Stimulated activated naive CD8-positive, alpha-beta T cell treated with anti-CD3 and anti-CD28 coated beads, Interleukin-15, amount 100 ng/mL, for 72 hours (primary cell): ENCODE results near the gene C1orf35.

ENCODE experiments used
- ATAC-seq: fragments of 150-1000 bp; cut with Tn5 transposase; 2 replicates; pipeline ENCODE4 v1.10.0; 2021; ENCODE audit warnings: mild to moderate bottlenecking, moderate library complexity
- DNase-seq, 2 donors: peaks; one replicate each; pipeline ENCODE4 v3.0.0; 2021 to 2022
- H3K27ac Mint-ChIP-seq, 2 donors: one replicate each; pipeline ENCODE4 v1.8.0; 2022; ENCODE audit warnings: mild to moderate bottlenecking in 2 of 2, mixed read lengths in 2 of 2, moderate library complexity in 2 of 2
- H3K27me3 Mint-ChIP-seq: one replicate; pipeline ENCODE4 v1.8.0; 2022; ENCODE audit warnings: mixed read lengths
- H3K4me1 Mint-ChIP-seq: one replicate; pipeline ENCODE4 v1.8.0; 2022; ENCODE audit warnings: mild to moderate bottlenecking, mixed read lengths
- H3K4me3 Mint-ChIP-seq, 2 donors: one replicate each; pipeline ENCODE4 v1.8.0; 2022; ENCODE audit warnings: mild to moderate bottlenecking in 2 of 2, mixed read lengths in 2 of 2, moderate library complexity in 1 of 2
- H3K9me3 Mint-ChIP-seq, 2 donors: one replicate each; pipeline ENCODE4 v1.8.0; 2022; ENCODE audit warnings: mixed read lengths in 2 of 2

Gene C1orf35

GRCh38 chr1:228102791-228103620, at the start of gene C1orf35:
Gene C1orf35, minus strand, starts transcription at chr1:228103325. Its CDS starts 98 bp downstream, at chr1:228103227.
- ATAC-seq: peak; percentile 86
- Mint-ChIP-seq H3K4me3 (peak within 1 kb of the TSS; percentile 92 to 96), H3K27me3 (no peaks in the 10 kb centered on the region), H3K4me1 (peaks cover 69% of the 10 kb centered on the region), H3K9me3 (no peaks in the 10 kb centered on the region), H3K27ac (peak within 1 kb of the TSS; percentile 85 to 97)
- DNase-seq: peak; percentile 92 to 94

GRCh38 chr1:228152918-228153258, 49.8 kb upstream of the C1orf35 start:
- H3K4me3 Mint-ChIP-seq: no peak overlapping the region
- peaks cover 46% of the 10 kb centered on the region for H3K4me1 Mint-ChIP-seq
- no peaks in the 10 kb centered on the region for H3K9me3 Mint-ChIP-seq
- DNase-seq (no peak), ATAC-seq (no peak)
- no peak overlapping the region for H3K27ac Mint-ChIP-seq
- H3K27me3 Mint-ChIP-seq: no peaks in the 10 kb centered on the region

- H3K27ac Mint-ChIP-seq: no peak overlapping the region
- no peak overlapping the region for H3K4me3 Mint-ChIP-seq
- no peaks in the 10 kb centered on the region for H3K9me3 Mint-ChIP-seq
Measured at GRCh38 chr1:228152097-228152917, 49.2 kb upstream of the C1orf35 start.

GRCh38 chr1:228151180-228151925, 48.2 kb upstream of the C1orf35 start:
- ATAC-seq: peak; percentile 8
- Mint-ChIP-seq H3K27me3 (no peaks in the 10 kb centered on the region), H3K4me1 (peaks cover 34% of the 10 kb centered on the region), H3K9me3 (no peaks in the 10 kb centered on the region), H3K27ac (peak overlapping the region; percentile 42 to 57), H3K4me3 (no peak overlapping the region)
- DNase-seq: no peak

More at GRCh38 chr1:228152097-228152917, 49.2 kb upstream of the C1orf35 start:
- H3K27me3 Mint-ChIP-seq: no peaks in the 10 kb centered on the region
- no peak for ATAC-seq
- DNase-seq: no peak
- peaks cover 44% of the 10 kb centered on the region for H3K4me1 Mint-ChIP-seq

- Mint-ChIP-seq H3K4me3 (no peak overlapping the region), H3K27ac (peak overlapping the region in 1 of 2 donors; percentile 42), H3K9me3 (no peaks in the 10 kb centered on the region), H3K4me1 (peaks cover 31% of the 10 kb centered on the region), H3K27me3 (no peaks in the 10 kb centered on the region)
- no peak for DNase-seq
- ATAC-seq: peak; percentile 14
Measured at GRCh38 chr1:228150461-228151179, 47.5 kb upstream of the C1orf35 start.

- H3K9me3 Mint-ChIP-seq: no peaks in the 10 kb centered on the region
Measured at GRCh38 chr1:228150120-228150460, 47.0 kb upstream of the C1orf35 start.

GRCh38 chr1:228149406-228150119, 46.4 kb upstream of the C1orf35 start, which contains the start of gene GJC2:
Gene GJC2, plus strand, starts transcription at chr1:228149930. Its CDS starts 7,829 bp downstream, at chr1:228157759.
- no peak within 1 kb of the TSS for H3K27ac Mint-ChIP-seq
- H3K4me3 Mint-ChIP-seq: no peak within 1 kb of the TSS
- ATAC-seq (peak; percentile 11), DNase-seq (no peak)
- H3K27me3 Mint-ChIP-seq: no peaks in the 10 kb centered on the region
- no peaks in the 10 kb centered on the region for H3K9me3 Mint-ChIP-seq
- H3K4me1 Mint-ChIP-seq: peaks cover 27% of the 10 kb centered on the region

More at GRCh38 chr1:228150120-228150460, 47.0 kb upstream of the C1orf35 start:
- no peak overlapping the region for H3K27ac Mint-ChIP-seq
- no peaks in the 10 kb centered on the region for H3K27me3 Mint-ChIP-seq
- no peak overlapping the region for H3K4me3 Mint-ChIP-seq
- ATAC-seq (peak; percentile 11), DNase-seq (no peak)
- peaks cover 28% of the 10 kb centered on the region for H3K4me1 Mint-ChIP-seq

- Mint-ChIP-seq H3K27ac (no peak overlapping the region), H3K4me3 (no peak overlapping the region), H3K27me3 (no peaks in the 10 kb centered on the region), H3K9me3 (no peaks in the 10 kb centered on the region), H3K4me1 (peaks cover 27% of the 10 kb centered on the region)
- ATAC-seq (no peak), DNase-seq (no peak)
Measured at GRCh38 chr1:228148935-228149405, 45.8 kb upstream of the C1orf35 start.

GRCh38 chr1:228148196-228148861, 45.2 kb upstream of the C1orf35 start:
- DNase-seq (no peak), ATAC-seq (no peak)
- Mint-ChIP-seq H3K27ac (peak overlapping the region in 1 of 2 donors; percentile 48), H3K27me3 (no peaks in the 10 kb centered on the region), H3K4me3 (no peak overlapping the region), H3K4me1 (peaks cover 32% of the 10 kb centered on the region), H3K9me3 (no peaks in the 10 kb centered on the region)

- Mint-ChIP-seq H3K9me3 (no peaks in the 10 kb centered on the region), H3K4me3 (no peak overlapping the region), H3K27me3 (no peaks in the 10 kb centered on the region), H3K4me1 (peaks cover 37% of the 10 kb centered on the region), H3K27ac (no peak overlapping the region)
- DNase-seq (no peak), ATAC-seq (no peak)
Measured at GRCh38 chr1:228147768-228148167, 44.6 kb upstream of the C1orf35 start.

GRCh38 chr1:228147151-228147693, 44.1 kb upstream of the C1orf35 start:
- no peak for DNase-seq
- Mint-ChIP-seq H3K27ac (no peak overlapping the region), H3K9me3 (no peaks in the 10 kb centered on the region), H3K27me3 (no peaks in the 10 kb centered on the region), H3K4me3 (no peak overlapping the region), H3K4me1 (peaks cover 43% of the 10 kb centered on the region)
- ATAC-seq: no peak

- Mint-ChIP-seq H3K27me3 (no peaks in the 10 kb centered on the region), H3K4me3 (no peak overlapping the region), H3K9me3 (no peaks in the 10 kb centered on the region), H3K27ac (peak overlapping the region; percentile 46 to 55), H3K4me1 (peaks cover 47% of the 10 kb centered on the region)
- DNase-seq (no peak), ATAC-seq (no peak)
Measured at GRCh38 chr1:228146417-228147150, 43.5 kb upstream of the C1orf35 start.
